HG03521 (cell line): ENCODE measurements around the gene SLC15A3.

Experiments
- ATAC-seq: cut with Tn5 transposase; IDR thresholded peaks from one replicate; pipeline ENCODE4 v1.9.1; 2021; ENCODE audit warnings: mild to moderate bottlenecking, moderate library complexity; ENCODE audit not compliant: unreplicated experiment

SLC15A3 gene

DNA sequence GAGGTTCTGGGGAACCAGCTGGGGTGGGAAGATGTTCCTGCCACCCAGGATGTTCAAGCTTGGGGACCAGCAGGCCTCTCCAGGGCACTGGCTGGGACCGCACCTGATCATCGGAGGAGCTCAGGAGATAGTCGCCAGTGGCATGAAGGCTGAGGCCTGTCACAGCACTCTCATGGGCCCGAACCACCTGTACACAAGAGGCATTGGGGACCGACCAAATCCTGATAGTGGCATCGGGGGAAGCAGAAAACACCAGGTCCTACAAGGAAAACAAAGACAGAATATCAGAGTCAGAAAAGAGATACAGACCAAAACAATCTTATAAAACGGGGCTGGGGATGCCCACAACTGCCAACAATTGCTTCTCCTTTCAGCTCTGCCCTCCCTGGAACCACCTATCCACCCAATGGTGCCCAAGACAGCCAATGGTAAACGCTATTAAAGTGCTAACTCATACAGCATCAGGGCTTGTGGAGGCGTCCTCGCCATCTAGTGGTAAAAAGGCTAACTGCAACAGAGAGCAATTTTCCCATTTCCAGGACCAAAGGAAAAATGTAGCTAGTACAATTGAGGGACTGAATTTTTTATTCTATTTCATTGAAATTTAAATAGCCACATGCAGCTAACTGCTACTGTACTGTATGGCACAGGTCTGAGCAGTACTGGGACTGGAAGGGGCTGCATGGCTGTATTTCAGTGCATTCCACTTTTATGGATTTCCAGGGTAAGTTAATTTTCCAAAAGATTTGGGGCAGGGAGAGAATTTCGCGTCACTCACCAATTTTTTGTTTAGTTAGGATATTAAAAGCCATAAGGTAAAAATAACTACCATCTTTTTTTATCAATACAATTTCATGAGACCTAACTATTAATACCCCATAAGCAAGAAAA lies 52.7 kb downstream of the SLC15A3 start:
- no peak for ATAC-seq

- no peak for ATAC-seq
Measured at GRCh38 chr11:60897496-60897895, 54.5 kb downstream of the SLC15A3 start.

DNA sequence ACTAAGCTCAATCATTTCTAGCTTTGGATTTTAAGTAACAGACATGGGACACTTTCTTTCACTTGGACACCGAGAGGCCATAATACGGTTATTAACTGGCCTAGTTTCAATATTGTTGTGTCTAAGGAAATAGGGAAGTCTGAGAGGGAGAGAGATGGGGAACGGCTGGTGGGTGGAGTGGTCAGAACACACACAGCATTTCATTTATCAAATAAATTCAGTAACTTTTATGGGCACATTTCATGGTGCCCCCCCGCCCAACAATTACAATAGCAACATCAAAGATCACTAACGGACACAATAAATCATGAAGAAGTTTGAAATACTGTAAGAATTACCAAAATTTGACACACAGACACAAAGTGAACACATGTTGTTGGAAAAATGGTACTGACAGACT lies 56.3 kb downstream of the SLC15A3 start:
- ATAC-seq, result no peak

DNA sequence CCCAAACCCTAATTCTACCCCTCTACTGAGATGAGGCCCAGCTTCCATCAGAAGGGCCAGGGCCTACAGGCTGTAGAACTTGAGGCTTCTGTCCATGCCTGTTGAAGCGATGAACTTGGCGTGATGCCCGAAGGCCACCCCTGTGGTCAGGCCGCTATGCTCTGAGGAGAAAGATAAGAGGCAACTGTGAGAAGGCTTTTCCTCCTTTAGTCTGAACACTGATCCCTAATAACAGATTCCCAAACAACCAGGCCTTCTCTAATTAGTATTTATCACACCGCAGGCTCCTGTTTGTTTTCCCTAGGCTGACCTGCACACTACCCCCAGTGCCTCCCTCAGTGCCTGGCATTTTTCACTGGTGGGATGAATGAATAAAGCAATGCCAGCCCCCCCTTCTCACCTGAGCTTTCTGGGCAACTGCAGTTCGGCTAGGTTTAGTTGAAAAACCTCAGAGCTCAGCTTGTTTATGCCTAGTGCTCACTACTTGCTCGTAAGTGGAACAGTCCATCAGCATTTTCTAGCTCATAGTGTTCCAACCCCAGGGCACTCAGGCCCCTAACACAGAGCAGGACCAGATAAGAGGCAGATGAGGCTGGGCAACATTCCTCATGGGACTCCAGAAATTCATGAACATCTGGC lies 60.8 kb downstream of the SLC15A3 start:
- ATAC-seq, result no peak

DNA sequence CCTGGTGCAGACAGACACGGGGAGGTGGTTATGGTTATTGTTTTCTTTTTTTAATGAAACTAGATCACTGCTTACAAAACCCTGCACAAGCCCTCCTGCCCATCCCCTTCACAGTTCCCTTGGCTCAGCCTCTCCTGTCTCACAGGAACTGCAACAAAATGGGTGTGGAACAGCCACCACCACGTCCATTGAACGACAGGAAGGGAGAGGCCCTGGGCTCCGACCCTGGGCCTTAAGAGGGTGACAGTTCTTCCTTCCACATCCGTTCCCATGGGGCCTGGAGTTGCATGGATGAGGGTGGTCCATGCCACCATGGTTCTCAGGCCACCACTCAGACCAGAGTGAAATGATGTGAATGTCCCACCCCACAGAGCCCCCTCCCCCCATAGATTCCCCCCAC lies 61.3 kb downstream of the SLC15A3 start:
- no peak for ATAC-seq

GRCh38 chr11:60889869-60890311 lies 62.1 kb downstream of the SLC15A3 start:
- no peak for ATAC-seq

DNA sequence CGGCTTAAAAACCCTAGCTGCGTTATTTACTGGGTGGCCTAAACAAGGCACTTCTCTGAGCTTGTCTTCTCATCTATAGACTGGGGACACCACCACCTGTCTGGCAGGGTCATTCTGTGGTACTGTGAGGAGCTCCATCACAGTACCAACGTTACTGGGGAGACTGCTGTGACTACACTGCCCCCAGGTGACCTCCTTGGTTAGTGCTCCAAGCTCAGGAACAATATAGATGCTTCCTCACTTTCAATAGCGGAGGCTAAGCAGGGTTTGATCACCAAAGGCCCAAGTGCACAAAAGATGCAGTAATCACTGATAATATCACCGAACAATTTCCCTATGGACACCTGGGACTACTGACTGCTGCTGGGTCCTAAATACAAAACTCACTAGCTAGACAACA lies 64.4 kb downstream of the SLC15A3 start:
- ATAC-seq, result no peak
